ENCODE data around the gene OTUD7B. TPM values are rescaled to one million over a fixed set of nuclear protein-coding genes. Genes with fewer than 3 reads are reported as not detected.
A peak's percentile ranks its signal among the peaks of the same experiment; 100 is the strongest.

OTUD7B gene
- total RNA-seq, 1 donor: 1.5 TPM

GRCh38 chr1:149927056-149927562, 83.4 kb downstream of the OTUD7B start:
- Histone ChIP-seq H3K4me3 (ENCODE audit: low read length) (peak overlapping the region; percentile 97), H3K27me3 (ENCODE audit: insufficient read depth, low read length) (no peaks in the 10 kb centered on the region), H3K9me3 (ENCODE audit: low read depth, low read length) (no peaks in the 10 kb centered on the region), H3K4me1 (ENCODE audit: insufficient read depth, low read length) (peaks cover 59% of the 10 kb centered on the region)

GRCh38 chr1:149926296-149926695, 84.2 kb downstream of the OTUD7B start:
- Histone ChIP-seq H3K4me3 (ENCODE audit: low read length) (no peak overlapping the region), H3K4me1 (ENCODE audit: insufficient read depth, low read length) (peaks cover 51% of the 10 kb centered on the region), H3K9me3 (ENCODE audit: low read depth, low read length) (no peaks in the 10 kb centered on the region), H3K27me3 (ENCODE audit: insufficient read depth, low read length) (no peaks in the 10 kb centered on the region)

GRCh38 chr1:149925751-149926150, 84.8 kb downstream of the OTUD7B start:
- no peaks in the 10 kb centered on the region for H3K27me3 ChIP-seq (ENCODE audit: insufficient read depth, low read length)
- no peaks in the 10 kb centered on the region for H3K9me3 ChIP-seq (ENCODE audit: low read depth, low read length)
- H3K4me3 ChIP-seq (ENCODE audit: low read length): no peak overlapping the region
- peaks cover 45% of the 10 kb centered on the region for H3K4me1 ChIP-seq (ENCODE audit: insufficient read depth, low read length)

- Histone ChIP-seq H3K4me1 (ENCODE audit: insufficient read depth, low read length) (peaks cover 41% of the 10 kb centered on the region), H3K27me3 (ENCODE audit: insufficient read depth, low read length) (no peaks in the 10 kb centered on the region), H3K4me3 (ENCODE audit: low read length) (no peak overlapping the region), H3K9me3 (ENCODE audit: low read depth, low read length) (no peaks in the 10 kb centered on the region)
Observed at GRCh38 chr1:149925345-149925744, 85.2 kb downstream of the OTUD7B start.

GRCh38 chr1:149923626-149924025, 86.9 kb downstream of the OTUD7B start:
- Histone ChIP-seq H3K4me3 (ENCODE audit: low read length) (no peak overlapping the region), H3K4me1 (ENCODE audit: insufficient read depth, low read length) (peaks cover 24% of the 10 kb centered on the region), H3K9me3 (ENCODE audit: low read depth, low read length) (no peaks in the 10 kb centered on the region), H3K27me3 (ENCODE audit: insufficient read depth, low read length) (no peaks in the 10 kb centered on the region)

GRCh38 chr1:149917571-149918144, 92.9 kb downstream of the OTUD7B start, which contains the start of gene SV2A:
Gene SV2A, minus strand, starts transcription at chr1:149917844. Its CDS starts 4,004 bp downstream, at chr1:149913840.
- Histone ChIP-seq H3K4me1 (ENCODE audit: insufficient read depth, low read length) (peaks cover 26% of the 10 kb centered on the region), H3K27me3 (ENCODE audit: insufficient read depth, low read length) (peaks cover 2% of the 10 kb centered on the region), H3K9me3 (ENCODE audit: low read depth, low read length) (no peaks in the 10 kb centered on the region), H3K4me3 (ENCODE audit: low read length) (peak within 1 kb of the TSS; percentile 35)

- peaks cover 2% of the 10 kb centered on the region for H3K27me3 ChIP-seq (ENCODE audit: insufficient read depth, low read length)
- H3K4me3 ChIP-seq (ENCODE audit: low read length): no peak overlapping the region
- H3K4me1 ChIP-seq (ENCODE audit: insufficient read depth, low read length): peaks cover 26% of the 10 kb centered on the region
Observed at GRCh38 chr1:149916898-149917252, 93.7 kb downstream of the OTUD7B start.

GRCh38 chr1:149916193-149916897, 94.2 kb downstream of the OTUD7B start:
- no peaks in the 10 kb centered on the region for H3K9me3 ChIP-seq (ENCODE audit: low read depth, low read length)
- H3K27me3 ChIP-seq (ENCODE audit: insufficient read depth, low read length): peaks cover 2% of the 10 kb centered on the region
- H3K4me1 ChIP-seq (ENCODE audit: insufficient read depth, low read length): peaks cover 26% of the 10 kb centered on the region
- H3K4me3 ChIP-seq (ENCODE audit: low read length): no peak overlapping the region

More at GRCh38 chr1:149916898-149917252, 93.7 kb downstream of the OTUD7B start:
- no peaks in the 10 kb centered on the region for H3K9me3 ChIP-seq (ENCODE audit: low read depth, low read length)

- peaks cover 26% of the 10 kb centered on the region for H3K4me1 ChIP-seq (ENCODE audit: insufficient read depth, low read length)
- no peaks in the 10 kb centered on the region for H3K9me3 ChIP-seq (ENCODE audit: low read depth, low read length)
- H3K27me3 ChIP-seq (ENCODE audit: insufficient read depth, low read length): peaks cover 2% of the 10 kb centered on the region
- no peak overlapping the region for H3K4me3 ChIP-seq (ENCODE audit: low read length)
Observed at GRCh38 chr1:149915429-149916192, 94.9 kb downstream of the OTUD7B start.

GRCh38 chr1:149914545-149914944, 96.0 kb downstream of the OTUD7B start:
- Histone ChIP-seq H3K27me3 (ENCODE audit: insufficient read depth, low read length) (peaks cover 2% of the 10 kb centered on the region), H3K9me3 (ENCODE audit: low read depth, low read length) (no peaks in the 10 kb centered on the region), H3K4me3 (ENCODE audit: low read length) (no peak overlapping the region), H3K4me1 (ENCODE audit: insufficient read depth, low read length) (peaks cover 26% of the 10 kb centered on the region)

GRCh38 chr1:149906570-149907075, 103.9 kb downstream of the OTUD7B start:
- H3K4me1 ChIP-seq (ENCODE audit: insufficient read depth, low read length): no peaks in the 10 kb centered on the region
- H3K27me3 ChIP-seq (ENCODE audit: insufficient read depth, low read length): no peaks in the 10 kb centered on the region
- H3K9me3 ChIP-seq (ENCODE audit: low read depth, low read length): no peaks in the 10 kb centered on the region
- H3K4me3 ChIP-seq (ENCODE audit: low read length): no peak overlapping the region

GRCh38 chr1:149903836-149904491, 106.6 kb downstream of the OTUD7B start:
- H3K27me3 ChIP-seq (ENCODE audit: insufficient read depth, low read length): no peaks in the 10 kb centered on the region
- H3K4me1 ChIP-seq (ENCODE audit: insufficient read depth, low read length): peaks cover 8% of the 10 kb centered on the region
- no peaks in the 10 kb centered on the region for H3K9me3 ChIP-seq (ENCODE audit: low read depth, low read length)
- no peak overlapping the region for H3K4me3 ChIP-seq (ENCODE audit: low read length)

GRCh38 chr1:149899460-149900284, 110.9 kb downstream of the OTUD7B start, which contains the start of gene BOLA1:
Gene BOLA1, plus strand, starts transcription at chr1:149899568. Its CDS starts 492 bp downstream, at chr1:149900060.
- peaks cover 8% of the 10 kb centered on the region for H3K4me1 ChIP-seq (ENCODE audit: insufficient read depth, low read length)
- H3K27me3 ChIP-seq (ENCODE audit: insufficient read depth, low read length): no peaks in the 10 kb centered on the region
- H3K9me3 ChIP-seq (ENCODE audit: low read depth, low read length): no peaks in the 10 kb centered on the region
- H3K4me3 ChIP-seq (ENCODE audit: low read length): peak within 1 kb of the TSS; percentile 58

GRCh38 chr1:149896575-149896974, 114.0 kb downstream of the OTUD7B start:
- Histone ChIP-seq H3K9me3 (ENCODE audit: low read depth, low read length) (no peaks in the 10 kb centered on the region), H3K4me1 (ENCODE audit: insufficient read depth, low read length) (peaks cover 8% of the 10 kb centered on the region), H3K4me3 (ENCODE audit: low read length) (no peak overlapping the region), H3K27me3 (ENCODE audit: insufficient read depth, low read length) (no peaks in the 10 kb centered on the region)
